Liver (tissue), 9 donors: ENCODE measurements around the gene SEMA3C. TPM values are rescaled to one million over a fixed set of nuclear protein-coding genes. Genes with fewer than 3 reads are reported as not detected.

Experiments used
- DNase-seq: peaks from one replicate; pipeline ENCODE4 v3.0.0-alpha.2; 2017; ENCODE audit warnings: low spot score
- H3K27ac ChIP-seq, 2 donors: one replicate each; pipeline ENCODE4 v1.7.0; 2013; ENCODE audit warnings: inconsistent platforms in 2 of 2, low read length in 2 of 2, control low read depth in 1 of 2, low read depth in 1 of 2, mild to moderate bottlenecking in 1 of 2
- H3K27me3 ChIP-seq, 4 donors: one replicate each; pipeline versions ENCODE4 v1.6.1 to v1.7.0; 2013; ENCODE audit warnings: low read length in 3 of 4, inconsistent platforms in 1 of 4, mild to moderate bottlenecking in 1 of 4, moderate library complexity in 1 of 4; ENCODE audit not compliant: control insufficient read depth in 4 of 4, insufficient read depth in 4 of 4
- H3K36me3 ChIP-seq, 4 donors: one replicate each; pipeline versions ENCODE4 v1.6.1 to v1.7.0; 2013; ENCODE audit warnings: low read length in 3 of 4, mild to moderate bottlenecking in 3 of 4, low read depth in 1 of 4, moderate library complexity in 1 of 4; ENCODE audit not compliant: control insufficient read depth in 4 of 4, insufficient read depth in 3 of 4
- H3K4me1 ChIP-seq, 4 donors: one replicate each; pipeline versions ENCODE4 v1.6.1 to v1.7.0; 2013; ENCODE audit warnings: low read length in 3 of 4, mild to moderate bottlenecking in 3 of 4, moderate library complexity in 1 of 4; ENCODE audit not compliant: control insufficient read depth in 4 of 4, insufficient read depth in 4 of 4
- H3K4me3 ChIP-seq, 3 donors: one replicate each; pipeline versions ENCODE4 v1.6.1 to v1.7.0; 2013; ENCODE audit warnings: low read length in 3 of 3, control low read depth in 1 of 3, low read depth in 1 of 3, mild to moderate bottlenecking in 1 of 3
- H3K9ac ChIP-seq, 2 donors: one replicate each; pipeline ENCODE4 v1.7.0; 2013; ENCODE audit warnings: low read length in 2 of 2, mild to moderate bottlenecking in 2 of 2, moderate library complexity in 2 of 2, control low read depth in 1 of 2, low read depth in 1 of 2
- H3K9me3 ChIP-seq, 4 donors: one replicate each; pipeline versions ENCODE4 v1.6.1 to v1.7.0; 2013; ENCODE audit warnings: low read length in 3 of 4; ENCODE audit not compliant: control insufficient read depth in 4 of 4
- ATF3 ChIP-seq: IDR thresholded peaks from 2 replicates; pipeline ENCODE4 v1.6.1; 2016; ENCODE audit warnings: antibody characterized with exemption
- CTCF ChIP-seq: fragments of 150-350 bp; IDR thresholded peaks from 2 replicates; pipeline ENCODE4 v1.5.1; 2017; ENCODE audit warnings: improper control_type of control experiment, low read depth, low read length; ENCODE audit not compliant: missing input control
- FOXA1 ChIP-seq: IDR thresholded peaks from 2 replicates; pipeline ENCODE4 v1.6.1; 2016; ENCODE audit warnings: antibody characterized with exemption
- FOXA2 ChIP-seq: IDR thresholded peaks from 2 replicates; pipeline ENCODE4 v1.6.1; 2016; ENCODE audit warnings: antibody characterized with exemption
- GABPA ChIP-seq, 2 donors: IDR thresholded peaks in 1 of 2; conservative IDR thresholded peaks in 1 of 2; 2 replicates each; pipeline ENCODE4 v1.6.1; 2016; ENCODE audit warnings: antibody characterized with exemption in 2 of 2, mild to moderate bottlenecking in 1 of 2, moderate library complexity in 1 of 2
- HNF4A ChIP-seq, 2 donors: conservative IDR thresholded peaks; 2 replicates each; pipeline ENCODE4 v1.6.1; 2016; ENCODE audit warnings: antibody characterized with exemption in 2 of 2, mild to moderate bottlenecking in 2 of 2
- HNF4G ChIP-seq: IDR thresholded peaks from 2 replicates; pipeline ENCODE4 v1.6.1; 2016; ENCODE audit warnings: antibody characterized with exemption
- NR2F2 ChIP-seq: IDR thresholded peaks from 2 replicates; pipeline ENCODE4 v1.6.1; 2016; ENCODE audit warnings: antibody characterized with exemption
- RAD21 ChIP-seq, 2 donors: IDR thresholded peaks; 2 replicates each; pipeline ENCODE4 v1.6.1; 2016; ENCODE audit warnings: antibody characterized with exemption in 2 of 2, mild to moderate bottlenecking in 2 of 2
- REST ChIP-seq: IDR thresholded peaks from 2 replicates; pipeline ENCODE4 v1.6.1; 2016; ENCODE audit warnings: antibody characterized with exemption, mild to moderate bottlenecking
- RXRA ChIP-seq, 2 donors: IDR thresholded peaks; 2 replicates each; pipeline ENCODE4 v1.6.1; 2017 to 2018; ENCODE audit warnings: antibody characterized with exemption in 2 of 2, mild to moderate bottlenecking in 1 of 2
- SP1 ChIP-seq: IDR thresholded peaks from 2 replicates; pipeline ENCODE4 v1.6.1; 2018; ENCODE audit warnings: antibody characterized with exemption, mild to moderate bottlenecking
- TAF1 ChIP-seq: conservative IDR thresholded peaks from 2 replicates; pipeline ENCODE4 v1.6.1; 2016; ENCODE audit warnings: antibody characterized with exemption, mild to moderate bottlenecking
- YY1 ChIP-seq: IDR thresholded peaks from 2 replicates; pipeline ENCODE4 v1.6.1; 2016; ENCODE audit warnings: antibody characterized with exemption, mild to moderate bottlenecking
- whole genome bisulfite sequencing: extraction: QIAGEN DNeasy Blood & Tissue Kit; methylation state at CpG from one replicate; pipeline ENCODE4 v1.1.7; 2013; 5-methylcytosine and 5-hydroxymethylcytosine counted together
- polyA plus RNA-seq, 2 donors: library from polyadenylated mRNA; stranded (reverse) in 1 of 2; unstranded in 1 of 2; fragments of 200-250 nt in 1 of 2; fragments of >200 nt in 1 of 2; fragmentation: Nextera tagmentation in 1 of 2; extraction: Ambion mirVana in 1 of 2; gene quantifications; one replicate each; pipeline versions ENCODE4 v1.2.1 to v1.2.3, GENCODE V29; 2013 to 2015
- total RNA-seq, 2 donors: library from RNA; depleted of rRNA; stranded (reverse); fragments of >200 nt; gene quantifications; one replicate each; pipeline ENCODE4 v1.2.3, GENCODE V29; 2014
- donor health status: healthy.
- donor health status: healthy.
- donor health status: healthy.
- donor health status: healthy.
- donor health status: healthy.

The SEMA3C gene
- total and polyA plus RNA-seq, 4 donors, result 0.20 to 1.8 (median 0.64) TPM

- no peak for DNase-seq
- H3K4me3 ChIP-seq, result no peak overlapping the region
- H3K27ac ChIP-seq, result no peak overlapping the region
- H3K36me3 ChIP-seq, result no peaks in the 10 kb centered on the region
- 58% methylated on average over 4 of the region's 4 CpGs for WGBS
- no peak for TF ChIP-seq REST
- no peak for TF ChIP-seq FOXA2
- TF ChIP-seq YY1, result no peak
- no peak for TF ChIP-seq TAF1
- no peak for TF ChIP-seq RXRA (IDR thresholded peaks at IDR 0.05)
- no peak for TF ChIP-seq FOXA1
- no peak for TF ChIP-seq HNF4A (conservative IDR thresholded peaks at IDR 0.05)
- TF ChIP-seq NR2F2, result no peak
- TF ChIP-seq ATF3, result no peak
- TF ChIP-seq RAD21 (IDR thresholded peaks at IDR 0.05), result no peak
- no peak for TF ChIP-seq SP1
- no peak for TF ChIP-seq GABPA (IDR thresholded peaks at IDR 0.05 in 1 of 2, conservative IDR thresholded peaks at IDR 0.05 in 1 of 2)
- no peaks in the 10 kb centered on the region for H3K4me1 ChIP-seq
- H3K9me3 ChIP-seq, result peaks cover 0 to 1% (median 0%) of the 10 kb centered on the region in 4 donors
- H3K9ac ChIP-seq, result no peak overlapping the region
- H3K27me3 ChIP-seq, result no peaks in the 10 kb centered on the region
These were observed 28.2 kb downstream of the SEMA3C start for GRCh38 chr7:80890426-80891258.

- H3K4me1 ChIP-seq, result no peaks in the 10 kb centered on the region
- no peak overlapping the region for H3K9ac ChIP-seq
- H3K27me3 ChIP-seq, result no peaks in the 10 kb centered on the region
- H3K36me3 ChIP-seq, result no peaks in the 10 kb centered on the region
- no peak overlapping the region for H3K4me3 ChIP-seq
- DNase-seq, result no peak
- no peak overlapping the region for H3K27ac ChIP-seq
- 92% methylated on average over 1 of the region's 1 CpG for WGBS
- TF ChIP-seq FOXA2, result no peak
- peaks cover 0 to 1% (median 0%) of the 10 kb centered on the region in 4 donors for H3K9me3 ChIP-seq
These were observed 29.3 kb downstream of the SEMA3C start for GRCh38 chr7:80889525-80889924.

- Histone ChIP-seq H3K9ac (no peak overlapping the region), H3K9me3 (peaks cover 0 to 1% (median 0%) of the 10 kb centered on the region in 4 donors), H3K36me3 (no peaks in the 10 kb centered on the region), H3K4me1 (no peaks in the 10 kb centered on the region), H3K4me3 (no peak overlapping the region), H3K27me3 (no peaks in the 10 kb centered on the region), H3K27ac (no peak overlapping the region)
- WGBS, result 81% methylated on average over 2 of the region's 2 CpGs
- no peak for DNase-seq
- TF ChIP-seq REST, result no peak
- no peak for TF ChIP-seq GABPA (IDR thresholded peaks at IDR 0.05 in 1 of 2, conservative IDR thresholded peaks at IDR 0.05 in 1 of 2)
- TF ChIP-seq HNF4A (conservative IDR thresholded peaks at IDR 0.05), result no peak
- TF ChIP-seq HNF4G, result no peak
- no peak for TF ChIP-seq RXRA (IDR thresholded peaks at IDR 0.05)
- TF ChIP-seq YY1, result no peak
- no peak for TF ChIP-seq FOXA1
- TF ChIP-seq CTCF, result no peak
- TF ChIP-seq ATF3, result no peak
- TF ChIP-seq TAF1, result no peak
- no peak for TF ChIP-seq FOXA2
- no peak for TF ChIP-seq NR2F2
- TF ChIP-seq SP1, result no peak
These were observed 33.1 kb downstream of the SEMA3C start for GRCh38 chr7:80885757-80886156.
